Stimulated activated naive CD8-positive, alpha-beta T cell treated with anti-CD3 and anti-CD28 coated beads, Interleukin-15, Interleukin-2, amounts not matched to agents 100 U/mL and 50 U/mL, for 24 hours (primary cell): Measurements from ENCODE around the gene PNMA1.

Experiments
- ATAC-seq: fragments of 150-1000 bp; cut with Tn5 transposase; one replicate; pipeline ENCODE4 v1.10.0; 2021
- DNase-seq: peaks from one replicate; pipeline ENCODE4 v3.0.0; 2021

PNMA1 gene

DNA sequence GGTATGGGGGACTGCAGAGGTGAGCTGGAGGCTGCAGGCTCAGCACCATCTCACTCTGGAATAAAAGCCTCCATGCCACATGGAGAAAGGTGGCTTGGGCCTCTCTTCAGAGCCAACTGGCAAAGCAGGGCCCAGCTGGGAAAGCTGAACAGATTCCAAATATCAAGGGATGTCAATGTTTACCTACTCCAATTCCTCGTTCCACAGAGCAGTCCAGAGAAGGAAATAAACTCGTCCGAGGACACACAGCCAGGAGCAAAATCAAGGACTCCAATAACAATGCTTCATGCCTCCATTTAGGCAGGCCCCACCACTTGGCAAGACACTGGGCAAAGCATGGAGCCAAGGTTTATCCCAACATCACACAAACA lies 36.3 kb upstream of the PNMA1 start:
- no peak for DNase-seq

DNA sequence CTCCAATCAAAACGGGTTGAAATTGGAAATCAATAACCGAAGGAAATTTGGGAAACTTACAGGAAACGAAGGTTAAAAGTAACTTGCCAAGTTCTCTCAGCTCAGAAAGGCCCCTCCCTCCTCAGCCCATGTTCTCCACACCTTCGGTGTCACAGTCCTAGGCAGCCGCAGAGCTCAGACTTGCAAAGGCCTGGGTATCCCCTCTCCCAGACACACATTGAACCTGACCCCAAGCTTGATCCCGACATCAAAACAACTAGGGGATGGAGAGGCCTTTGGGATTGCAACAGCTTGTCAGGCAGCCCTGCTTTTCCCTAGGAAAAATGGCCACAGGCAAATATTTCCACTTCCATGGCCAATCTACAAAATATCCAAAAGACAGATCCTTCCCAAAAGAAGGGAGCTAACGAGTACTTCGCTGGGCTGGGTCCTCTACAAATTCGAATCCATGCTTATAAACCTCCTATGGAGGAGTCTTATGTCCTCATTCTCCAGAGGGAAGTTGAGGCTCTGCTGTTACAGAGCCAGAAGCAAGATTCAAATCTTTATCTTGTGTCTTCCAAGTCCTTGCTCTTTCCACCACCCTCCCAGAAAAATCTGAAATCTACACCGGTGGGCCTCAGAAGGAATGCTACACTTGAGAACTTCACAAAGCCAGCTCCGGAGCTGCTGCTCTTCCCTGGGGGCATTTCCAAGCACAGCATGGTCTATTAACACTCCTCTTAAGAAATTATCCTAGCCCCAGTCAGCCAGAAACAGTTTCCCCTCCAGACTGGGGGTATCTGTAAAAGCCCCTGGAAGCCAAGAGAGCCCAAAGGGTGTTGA lies 35.7 kb upstream of the PNMA1 start:
- ATAC-seq (no peak), DNase-seq (no peak)

More for the DNA sequence above, 36.3 kb upstream of the PNMA1 start:
- no peak for ATAC-seq

DNA sequence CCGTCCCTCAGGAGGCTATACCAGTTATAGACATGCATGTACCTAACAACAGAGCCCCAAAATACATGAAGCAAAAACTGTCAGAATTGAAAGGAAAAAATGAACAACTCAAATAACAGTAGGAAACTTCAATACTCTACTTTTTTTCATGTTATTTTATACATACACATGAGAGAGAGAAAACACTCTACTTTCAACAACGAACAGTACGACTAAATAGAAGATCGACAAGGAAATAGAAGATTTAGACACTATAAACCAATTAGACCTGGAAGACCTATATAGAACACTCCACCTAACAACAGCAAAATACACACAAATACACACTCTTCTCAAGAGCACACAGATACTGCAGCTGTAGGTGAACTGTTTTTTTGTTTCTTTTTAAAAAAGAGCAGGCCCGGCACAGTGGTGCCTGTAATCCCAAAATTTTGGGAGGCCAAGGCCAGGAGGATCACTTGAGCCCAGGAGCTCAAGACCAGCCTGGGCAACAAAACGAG lies 34.7 kb upstream of the PNMA1 start:
- ATAC-seq (no peak), DNase-seq (no peak)

DNA sequence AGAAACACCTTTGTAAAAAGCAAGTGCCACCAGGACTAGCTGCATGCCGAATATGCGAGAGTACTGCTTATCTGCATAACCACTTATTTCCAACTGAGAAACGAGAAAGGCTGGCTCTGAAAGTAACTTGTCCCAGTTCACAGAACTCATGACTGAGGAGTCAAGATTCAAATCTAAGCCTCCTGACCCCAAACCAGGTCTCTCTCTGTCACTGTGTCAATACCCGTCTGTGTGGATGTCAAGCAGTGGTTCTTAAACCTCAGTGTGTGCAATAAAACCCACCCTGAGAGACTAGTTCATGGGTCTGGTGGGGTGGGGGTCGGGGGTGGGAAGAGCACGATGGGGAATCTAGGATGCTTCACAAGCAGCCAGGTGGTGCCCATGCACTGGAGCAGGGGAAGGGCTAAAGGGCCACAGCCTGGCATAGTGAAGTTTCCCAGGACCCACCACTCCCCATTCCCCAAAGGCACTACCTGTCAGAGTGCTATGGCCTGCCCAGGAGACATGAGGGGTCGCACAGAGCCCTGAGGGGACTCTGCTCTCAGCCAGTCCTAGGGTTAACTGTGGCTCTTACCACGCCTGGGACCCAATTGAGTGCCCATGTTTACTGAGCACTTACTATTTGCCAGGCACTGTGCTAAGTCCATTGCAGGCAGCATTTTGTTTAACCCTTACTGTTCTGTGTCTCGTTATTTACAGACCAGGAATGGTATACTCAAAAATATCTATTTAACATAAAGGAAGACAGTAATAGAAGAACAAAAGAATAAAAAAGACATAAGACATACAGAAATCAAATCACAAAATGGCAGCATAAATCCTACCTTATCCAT lies 33.4 kb upstream of the PNMA1 start:
- ATAC-seq = no peak

DNA sequence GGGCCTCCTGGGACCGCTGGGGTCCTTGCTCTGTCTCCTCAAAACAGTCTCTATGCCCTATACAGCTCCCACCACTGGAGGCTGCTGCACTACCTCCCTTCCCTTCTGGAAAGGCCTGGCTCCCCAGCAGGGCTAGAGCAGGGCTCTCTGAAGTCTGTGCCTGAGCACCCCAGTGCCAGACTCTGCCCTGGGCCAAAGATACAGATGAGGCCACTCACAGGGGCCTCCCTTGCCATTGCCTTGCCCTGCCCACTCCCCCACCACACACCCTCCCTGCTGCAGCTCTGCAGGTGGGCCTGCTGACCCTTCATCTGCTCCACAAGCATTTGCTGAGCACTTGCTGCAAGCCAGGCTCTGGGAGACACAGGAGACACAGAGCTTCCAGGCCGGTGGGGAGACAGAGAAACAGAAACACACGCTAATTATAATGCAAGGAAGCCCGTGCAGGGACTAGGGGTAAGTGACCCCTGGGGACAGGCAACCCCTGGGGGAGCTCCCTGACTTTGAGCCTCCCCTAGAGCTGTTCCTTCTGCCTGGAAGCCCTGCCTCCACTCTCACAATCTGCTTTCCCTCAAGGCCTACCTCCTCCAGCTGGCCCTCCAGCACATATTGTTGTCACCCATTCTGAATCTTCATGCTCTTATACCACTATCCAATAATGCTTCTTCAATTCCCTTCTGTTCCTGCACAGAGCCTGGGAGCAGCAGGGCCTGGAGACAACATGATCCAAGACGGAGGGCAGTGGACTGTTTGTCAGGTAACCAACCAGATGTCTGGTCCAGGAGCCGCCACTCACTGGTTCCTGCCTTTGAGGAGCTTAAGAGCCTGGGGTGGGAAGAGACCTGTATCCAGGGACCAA lies 32.6 kb upstream of the PNMA1 start:
- DNase-seq (no peak), ATAC-seq (no peak)

More for the DNA sequence above, 33.4 kb upstream of the PNMA1 start:
- DNase-seq = no peak

DNA sequence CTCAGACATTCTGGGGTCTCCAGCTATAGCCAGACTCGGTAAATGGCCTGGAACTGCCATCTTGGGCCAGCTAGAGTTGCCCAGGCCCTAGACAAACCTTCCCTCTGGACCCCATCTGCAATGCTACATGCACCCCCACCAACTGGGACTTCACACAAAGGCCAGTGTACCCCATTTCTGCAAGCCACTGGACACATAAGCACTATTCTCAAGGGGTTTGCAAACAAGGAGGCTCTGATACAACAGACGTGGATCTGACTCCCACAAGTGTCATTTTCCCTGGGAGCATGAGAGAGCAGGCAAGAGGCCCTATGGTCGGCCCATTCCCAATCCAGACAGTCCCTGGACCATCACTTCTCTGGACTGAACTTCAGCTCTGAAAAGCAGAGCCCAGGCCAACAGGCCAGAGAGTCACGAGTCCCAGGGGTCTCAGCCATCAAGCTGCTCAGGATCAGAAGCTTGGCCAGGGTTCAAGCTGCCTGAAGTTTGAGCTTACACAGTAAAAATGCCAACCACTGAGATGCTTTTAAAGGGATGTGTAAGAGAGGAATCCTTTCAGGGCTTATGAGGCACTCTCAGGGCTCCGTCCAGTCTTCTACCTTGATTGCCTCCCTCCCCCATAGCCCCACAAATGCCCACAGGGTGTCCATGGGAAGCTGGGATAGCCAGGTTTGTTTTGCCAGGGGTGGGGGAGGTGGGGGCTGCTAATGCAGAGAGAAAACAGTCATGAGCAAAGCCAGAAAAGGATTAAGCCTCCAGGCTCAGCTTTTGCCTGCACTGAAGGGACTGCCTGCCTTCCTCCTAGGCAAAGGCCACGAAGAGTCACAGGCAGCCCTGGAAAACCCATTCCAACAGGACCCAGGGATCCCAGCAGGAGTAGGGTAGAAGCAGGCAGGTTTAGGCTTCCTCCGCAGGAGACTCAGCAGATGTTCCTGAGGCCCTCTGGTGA lies 31.7 kb upstream of the PNMA1 start:
- DNase-seq (no peak), ATAC-seq (no peak)

DNA sequence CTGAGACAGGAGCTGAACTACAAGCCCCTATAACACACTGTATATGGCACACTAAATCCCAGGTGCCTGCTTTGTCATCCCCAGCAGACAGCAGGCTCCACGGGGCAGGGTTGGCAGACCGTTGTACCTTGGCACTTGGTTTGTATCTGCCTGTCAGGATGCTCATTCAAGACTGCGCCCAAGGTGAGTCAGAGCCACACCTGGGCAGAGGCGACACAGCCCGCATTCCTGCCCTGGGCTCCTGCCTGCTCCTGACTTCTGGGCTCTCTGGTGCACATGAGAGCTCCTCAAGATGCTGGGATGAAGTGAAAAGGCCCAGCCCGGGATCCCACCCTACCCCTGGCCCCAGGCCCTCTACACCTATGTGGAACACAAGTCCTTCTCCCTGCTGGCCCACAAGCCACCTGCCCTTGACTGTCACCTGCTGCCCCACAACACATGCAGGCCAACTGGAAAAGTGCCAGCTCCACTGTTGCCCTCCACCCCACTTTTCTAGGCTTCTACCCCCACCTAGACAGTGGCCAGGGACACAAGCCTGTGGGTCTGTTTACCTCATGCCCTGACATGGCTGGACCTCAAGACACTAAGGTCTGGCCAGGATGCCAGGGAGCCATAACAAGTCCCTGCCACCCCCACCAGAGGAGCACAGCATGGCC lies 30.8 kb upstream of the PNMA1 start:
- ATAC-seq = no peak
- no peak for DNase-seq

DNA sequence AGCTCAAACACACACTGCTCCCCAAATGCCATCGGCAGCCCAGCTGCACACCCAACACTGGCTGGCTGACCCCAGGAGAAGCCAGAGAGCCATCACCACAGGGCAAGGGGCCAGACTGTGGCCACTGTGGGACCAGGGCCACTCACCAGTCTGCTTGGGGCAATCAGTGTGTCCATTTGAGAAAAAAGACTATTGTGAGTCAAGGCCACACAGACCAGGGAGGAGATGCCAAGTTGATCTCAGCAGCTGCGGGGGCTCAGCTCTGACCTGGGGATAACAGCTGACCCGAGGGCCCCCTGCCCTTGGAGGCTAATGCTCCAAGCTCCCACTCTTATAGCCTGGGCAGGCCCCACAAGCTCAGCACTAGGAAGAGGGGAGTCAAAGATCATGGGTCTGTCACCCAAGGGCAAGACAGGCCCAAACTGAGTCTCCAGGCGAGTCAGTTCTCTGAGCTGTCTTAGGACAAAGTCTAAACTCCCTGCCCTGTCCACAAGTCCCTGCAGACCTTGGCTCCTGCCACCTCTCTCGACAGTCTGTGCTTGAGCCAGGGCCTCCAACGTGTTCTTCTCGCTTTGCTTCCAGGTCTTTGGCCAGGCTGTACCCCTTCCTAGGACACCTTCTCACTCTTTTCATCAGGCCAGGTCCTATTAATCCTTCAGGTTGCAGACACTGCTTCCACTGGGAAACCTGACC lies 30.1 kb upstream of the PNMA1 start:
- DNase-seq (no peak), ATAC-seq (no peak)

DNA sequence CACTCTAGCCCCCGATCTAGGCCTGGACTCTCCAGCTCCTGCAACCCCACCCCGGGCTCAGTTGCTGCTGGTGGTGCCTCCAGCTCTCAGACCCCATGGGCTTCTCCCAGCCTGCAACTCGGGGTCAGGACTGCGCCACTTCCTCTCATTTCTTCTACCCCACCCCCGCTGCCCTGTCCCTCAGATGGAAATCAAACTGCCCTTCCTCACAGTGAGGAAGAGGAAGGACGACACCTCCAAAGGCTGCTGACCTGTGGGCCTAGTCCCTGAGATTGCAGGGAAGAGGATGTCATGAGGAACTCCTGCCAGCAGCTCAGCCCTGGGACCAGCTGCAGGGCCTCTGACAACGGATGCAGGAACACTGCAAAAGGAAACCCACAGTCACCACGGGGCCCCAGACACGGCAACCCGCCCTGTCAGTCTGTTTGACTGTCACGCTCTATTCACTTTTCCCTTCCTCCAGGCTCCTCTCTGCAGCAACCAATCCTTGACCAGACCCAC lies 29.3 kb upstream of the PNMA1 start:
- DNase-seq = peak; percentile 75
- peak; percentile 24 for ATAC-seq

DNA sequence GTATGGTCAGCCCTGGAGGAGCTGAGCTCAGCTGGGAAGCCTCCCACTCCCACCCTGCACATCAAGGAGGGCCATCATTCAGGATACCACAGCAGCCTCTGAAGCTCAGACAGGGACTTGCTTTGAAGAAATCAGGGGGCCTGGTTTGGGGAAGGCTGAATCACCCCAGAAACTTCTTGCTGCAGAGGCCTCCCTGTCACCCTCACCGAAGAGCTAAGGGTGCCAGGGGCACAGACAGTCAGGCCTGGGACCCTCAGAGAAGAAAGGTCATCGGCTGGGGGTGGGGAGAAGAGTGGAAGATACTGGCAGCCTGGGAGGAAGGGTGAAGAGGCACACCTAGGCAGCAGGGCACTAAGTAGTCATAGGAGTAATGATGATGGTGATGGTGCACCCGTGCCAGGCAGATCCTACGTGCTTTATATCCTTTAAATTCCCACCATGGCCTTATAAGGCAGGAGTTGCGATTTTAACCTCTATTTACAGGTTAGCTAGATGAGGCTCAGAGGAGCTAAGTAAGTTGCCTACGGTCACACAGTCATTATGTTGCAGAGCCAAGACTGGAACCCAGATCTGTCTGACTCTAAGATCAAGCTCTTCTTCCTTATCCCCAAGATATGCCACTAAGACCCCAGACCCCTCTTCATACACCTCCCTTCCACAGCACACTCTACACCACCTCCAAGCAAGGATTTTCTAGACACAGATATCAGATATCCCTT lies 28.5 kb upstream of the PNMA1 start:
- peak; percentile 58 for ATAC-seq
- DNase-seq = peak; percentile 67

DNA sequence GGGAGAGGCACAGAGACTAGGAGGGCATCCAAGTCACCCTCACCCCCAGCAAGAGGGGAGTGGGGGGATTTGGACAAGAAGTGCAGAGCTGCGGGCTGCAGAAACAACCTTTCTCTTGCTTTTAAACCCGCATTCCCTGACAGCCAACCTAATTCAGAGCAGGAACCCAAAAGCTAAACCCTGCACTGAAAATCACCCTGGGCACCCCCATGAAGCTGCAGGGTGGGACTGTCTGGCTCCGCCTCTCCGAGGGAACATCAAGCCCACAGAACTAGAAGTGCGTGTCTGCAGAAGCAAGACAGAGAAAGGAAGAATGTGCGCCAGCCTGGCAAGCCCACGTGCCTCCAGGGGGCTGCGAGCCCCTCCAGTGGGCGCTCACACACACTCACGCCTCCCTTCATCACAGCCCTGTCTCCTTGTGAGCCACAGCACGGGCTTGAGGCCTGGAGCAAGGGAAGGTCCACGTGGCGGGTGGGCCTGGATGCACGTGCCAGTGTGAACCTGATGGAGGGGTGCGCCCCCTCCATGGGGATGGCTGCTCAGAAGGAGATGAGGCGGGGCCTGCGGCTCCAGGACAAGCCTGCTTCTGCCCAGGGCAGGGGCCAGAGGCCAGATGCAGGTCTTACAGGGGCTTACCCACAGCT lies 27.8 kb upstream of the PNMA1 start:
- peak; percentile 47 for ATAC-seq
- peak; percentile 56 for DNase-seq

DNA sequence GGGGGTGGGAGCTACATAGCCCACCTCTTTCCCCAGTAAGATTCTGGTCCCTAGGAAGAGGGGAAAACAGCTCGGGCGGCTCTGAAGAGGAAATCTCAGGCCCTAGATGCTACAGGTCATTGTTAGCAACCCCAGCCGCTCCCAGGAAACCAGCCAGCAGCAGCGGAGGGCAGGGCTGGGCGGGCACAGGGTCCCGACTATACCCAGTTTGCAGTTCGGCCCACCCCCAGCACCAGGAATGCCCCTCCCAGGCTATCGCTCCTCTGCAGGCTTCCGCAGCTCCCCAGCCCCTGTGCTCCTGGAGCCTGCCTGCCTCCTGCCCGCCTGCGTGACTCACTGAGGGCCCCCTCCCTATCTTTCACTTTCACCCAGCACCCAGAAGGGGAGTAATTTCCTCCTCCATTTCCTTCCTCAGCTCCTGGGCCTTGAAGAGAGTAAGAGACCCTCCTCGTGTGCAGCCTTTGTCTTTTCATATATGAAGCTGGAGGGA lies 27.2 kb upstream of the PNMA1 start:
- DNase-seq (peak; percentile 77), ATAC-seq (peak; percentile 74)

DNA sequence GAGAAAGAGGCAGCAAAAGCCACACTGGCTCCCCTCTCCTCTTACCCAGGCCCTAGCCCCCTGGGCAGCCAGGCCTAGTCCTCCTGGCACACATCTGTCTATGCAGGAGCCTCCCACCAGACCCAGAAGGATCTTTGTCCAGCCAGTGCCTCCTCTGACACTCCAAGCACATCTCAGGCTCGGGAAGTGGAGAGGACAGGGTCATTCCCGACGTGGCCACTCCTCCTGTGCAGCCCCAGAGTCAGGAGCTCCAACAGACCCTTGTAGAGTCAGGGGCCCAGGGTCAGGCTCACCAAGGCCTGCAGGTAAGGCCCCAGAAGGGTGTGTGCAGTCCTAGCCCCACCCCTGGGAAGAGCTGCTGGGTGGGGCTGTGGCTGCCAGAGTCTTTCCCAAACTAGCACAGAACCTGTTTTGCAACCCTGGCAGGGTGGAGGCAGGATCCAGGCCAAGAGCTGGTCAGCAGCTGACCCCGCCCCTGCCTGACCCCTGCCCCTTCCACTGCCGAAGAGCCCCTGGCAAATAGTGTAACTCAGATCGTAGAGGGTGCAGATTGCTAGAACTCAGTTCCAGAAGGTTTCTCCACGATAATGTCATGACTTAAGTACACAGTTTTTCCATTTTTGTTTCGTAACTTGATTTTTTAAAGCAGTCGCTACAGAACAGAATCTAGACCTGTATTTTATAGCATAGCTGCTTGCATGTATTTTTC lies 26.6 kb upstream of the PNMA1 start:
- DNase-seq = no peak

DNA sequence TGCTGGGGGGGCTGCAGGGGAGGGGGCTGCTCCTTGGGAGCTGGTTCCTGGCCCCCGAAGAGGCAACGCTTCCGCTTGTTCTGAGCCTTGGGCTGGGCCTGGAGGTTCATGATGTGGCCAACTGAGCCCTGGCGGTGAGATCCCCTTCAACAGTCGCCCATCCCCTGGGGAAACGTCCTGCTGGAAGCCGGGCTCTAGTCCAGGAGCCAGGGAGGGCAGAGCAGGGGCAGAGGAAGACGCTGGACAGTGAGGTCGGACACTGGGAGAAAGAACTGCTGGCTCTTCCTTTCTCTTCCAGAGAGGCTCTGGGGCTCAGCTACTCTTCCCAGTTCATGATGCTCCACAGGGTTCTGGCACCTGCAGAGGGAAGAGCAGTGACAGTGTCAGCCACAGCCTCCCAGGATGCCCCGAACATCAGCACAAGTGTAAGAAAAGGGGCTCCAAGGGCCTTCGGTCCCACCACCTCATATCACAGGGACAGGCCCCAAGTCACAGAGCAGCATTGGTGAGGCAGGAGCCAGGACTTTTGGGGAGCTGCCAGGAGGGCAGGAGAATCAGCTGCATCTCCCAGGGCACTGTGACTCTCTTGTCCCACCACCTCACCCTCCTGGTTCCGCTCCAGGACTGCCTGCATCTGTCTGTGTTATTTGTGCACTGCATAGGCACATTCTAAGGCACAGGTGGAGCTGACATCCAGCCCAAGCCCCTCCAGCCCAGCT lies 25.9 kb upstream of the PNMA1 start:
- ATAC-seq (no peak), DNase-seq (no peak)

More for the DNA sequence above, 26.6 kb upstream of the PNMA1 start:
- ATAC-seq = no peak

DNA sequence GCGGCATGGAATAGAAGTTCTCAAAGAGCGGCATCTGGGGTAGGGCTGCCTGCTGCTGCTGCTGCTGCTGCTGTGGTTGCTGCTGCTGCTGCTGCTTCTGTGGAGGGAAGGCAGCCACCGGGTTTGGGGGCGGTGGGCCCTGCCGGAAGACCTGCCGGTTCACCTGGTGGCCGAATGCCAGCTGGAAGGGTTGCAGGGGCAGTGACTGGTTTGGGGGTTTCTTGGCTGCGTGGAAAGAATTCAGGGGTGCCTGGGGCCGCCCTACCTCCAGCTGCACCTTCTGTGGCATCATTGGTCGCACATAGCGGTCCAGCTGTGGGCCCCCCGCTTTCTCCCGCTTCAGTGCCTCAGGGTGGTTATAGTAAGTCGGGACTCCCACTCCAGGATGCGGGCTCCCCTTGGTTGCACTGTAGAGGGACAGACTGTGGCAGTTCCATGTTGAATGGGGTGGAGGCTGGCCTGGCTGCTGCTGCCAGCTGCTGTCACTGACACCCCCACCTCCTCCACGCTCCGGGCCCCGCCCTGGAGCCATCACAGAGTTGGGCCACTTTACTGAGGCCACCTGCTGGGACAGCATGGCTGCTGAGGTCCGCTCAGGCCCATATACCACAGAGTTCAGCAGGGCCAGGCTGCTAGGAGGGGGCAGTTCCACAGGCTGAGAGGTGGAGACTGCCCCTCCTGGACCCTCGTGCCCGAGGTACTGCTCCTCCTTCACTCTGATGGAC lies 25.2 kb upstream of the PNMA1 start:
- no peak for DNase-seq
- no peak for ATAC-seq

DNA sequence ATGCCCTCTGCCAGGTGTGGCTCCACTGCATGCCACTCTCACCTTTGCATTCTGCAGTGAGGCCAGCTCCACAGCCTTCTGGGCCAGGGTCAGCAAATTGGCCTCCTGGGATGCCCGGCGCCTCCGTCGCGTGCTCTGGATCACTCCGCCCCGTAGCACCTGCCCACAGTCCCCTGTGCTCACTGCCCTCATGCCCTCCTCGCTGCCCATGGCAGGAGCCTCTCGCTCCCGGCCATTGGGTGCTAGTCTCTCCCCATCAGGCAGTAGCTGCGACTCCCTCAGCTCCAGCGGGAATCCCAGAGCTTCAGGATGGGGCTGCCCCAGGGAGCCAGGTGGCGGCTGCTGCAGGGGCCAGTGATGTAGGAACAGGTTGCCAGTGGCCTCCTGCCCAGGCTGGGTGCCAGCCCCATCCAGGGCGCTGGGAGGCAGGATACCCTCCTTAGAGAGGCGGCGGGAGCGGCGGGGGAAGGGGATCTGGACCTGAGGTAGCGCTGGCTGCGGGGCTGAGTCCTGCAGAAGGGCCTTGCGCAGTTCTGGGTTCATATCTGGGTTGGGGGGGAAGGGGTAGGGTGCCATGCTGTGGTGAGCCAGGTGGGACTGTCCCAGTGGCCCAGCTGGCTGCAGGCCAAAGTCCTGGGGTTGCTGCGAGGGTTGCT lies 24.5 kb upstream of the PNMA1 start:
- ATAC-seq (no peak), DNase-seq (no peak)
